Caco-2 (cell line): ENCODE results near the gene UBASH3B. TPM values are rescaled to one million over a fixed set of nuclear protein-coding genes. Genes with fewer than 3 reads are reported as not detected.

Experiments
- BruUV-seq: library from RNA; stranded (reverse); fragments of 400-500 nt; replicated peaks from 2 replicates; lab custom pipeline; 2021; lab: Mats Ljungman, UMichigan
- CTCF ChIA-PET: fragments of 300-600 bp; sonication (Branson Sonifier 250); formaldehyde crosslinking; loops from one replicate; lab custom pipeline; 2022; ENCODE audit warnings: antibody characterized with exemption; lab: Charles Lee
- POLR2A ChIA-PET: fragments of 300-600 bp; sonication (Branson Sonifier 250); formaldehyde crosslinking; loops from one replicate; lab custom pipeline; 2022; ENCODE audit warnings: antibody characterized with exemption; lab: Charles Lee
- DNase-seq, 2 experiments: peaks; one replicate each; pipeline versions ENCODE4 v3.0.0 to v3.0.0-alpha.2; 2020 to 2022
- H3K27me3 ChIP-seq: replicated peaks from 2 replicates; pipeline ENCODE4 v1.6.0; 2011; ENCODE audit warnings: low read length; ENCODE audit not compliant: control insufficient read depth, insufficient read depth
- H3K36me3 ChIP-seq: 2 replicates; pipeline ENCODE4 v1.5.1; 2011; ENCODE audit warnings: low read length; ENCODE audit not compliant: control insufficient read depth, insufficient read depth
- H3K4me1 ChIP-seq: fragments of 250-450 bp; sonication (Bioruptor Pico); 2 replicates; pipeline ENCODE4 v1.5.1; 2020; ENCODE audit warnings: mild to moderate bottlenecking
- H3K4me3 ChIP-seq: 2 replicates; pipeline ENCODE4 v1.5.1; 2011; ENCODE audit warnings: low read depth, mild to moderate bottlenecking, control low read depth, low read length
- H3K9me3 ChIP-seq: fragments of 250-450 bp; sonication (Bioruptor Pico); 2 replicates; pipeline ENCODE4 v1.5.1; 2020; ENCODE audit warnings: mild to moderate bottlenecking, moderate library complexity
- H3K27ac Mint-ChIP-seq: one replicate; pipeline ENCODE4 v1.8.0; 2022; ENCODE audit warnings: mixed read lengths; ENCODE audit not compliant: unreplicated experiment
- H3K27me3 Mint-ChIP-seq: one replicate; pipeline ENCODE4 v1.8.0; 2022; ENCODE audit warnings: mixed read lengths; ENCODE audit not compliant: insufficient read depth, unreplicated experiment
- H3K36me3 Mint-ChIP-seq: one replicate; pipeline ENCODE4 v1.8.0; 2022; ENCODE audit warnings: mild to moderate bottlenecking, mixed read lengths; ENCODE audit not compliant: insufficient read depth, unreplicated experiment
- H3K4me1 Mint-ChIP-seq: one replicate; pipeline ENCODE4 v1.8.0; 2022; ENCODE audit warnings: low read depth, mixed read lengths; ENCODE audit not compliant: unreplicated experiment
- H3K4me3 Mint-ChIP-seq: one replicate; pipeline ENCODE4 v1.8.0; 2022; ENCODE audit warnings: mild to moderate bottlenecking, moderate library complexity, mixed read lengths; ENCODE audit not compliant: unreplicated experiment
- H3K9me3 Mint-ChIP-seq: one replicate; pipeline ENCODE4 v1.8.0; 2022; ENCODE audit warnings: mixed read lengths; ENCODE audit not compliant: unreplicated experiment
- CTCF ChIP-seq, 2 experiments: fragments of 200-600 bp in 1 of 2; IDR thresholded peaks; 1 replicate in 1 of 2; 2 replicates in 1 of 2; pipeline versions ENCODE4 v1.5.1 to v1.8.0; 2011 to 2022; ENCODE audit warnings: antibody characterized with exemption in 1 of 2, control low read depth in 1 of 2, inconsistent platforms in 1 of 2, low read depth in 1 of 2, low read length in 1 of 2, mild to moderate bottlenecking in 1 of 2, moderate library complexity in 1 of 2; ENCODE audit not compliant: insufficient read depth in 1 of 2, severe bottlenecking in 1 of 2, unreplicated experiment in 1 of 2
- intact Hi-C: fragments of 100-400 bp; cut with micrococcal nuclease; formaldehyde crosslinking; loops from one replicate; pipeline ENCODE4 v1.10.0; 2022; ENCODE audit not compliant: unreplicated experiment
- total RNA-seq: library from RNA; stranded (reverse); gene quantifications from 2 replicates; pipeline ENCODE4 v1.2.3, GENCODE V29; 2022

Gene UBASH3B
- total RNA-seq, 1 experiment from 2014 or later, result 21.5 TPM

- Mint-ChIP-seq H3K27ac (no peak overlapping the region), H3K9me3 (no peaks in the 10 kb centered on the region), H3K36me3 (no peaks in the 10 kb centered on the region), H3K4me3 (no peak overlapping the region), H3K27me3 (no peaks in the 10 kb centered on the region), H3K4me1 (peaks cover 16% of the 10 kb centered on the region)
- TF ChIP-seq CTCF (IDR thresholded peaks at IDR 0.05; ENCODE audit: insufficient read depth in 1 of 2, low read depth in 1 of 2, low read length in 1 of 2, severe bottlenecking in 1 of 2, unreplicated experiment in 1 of 2), result no peak
- peaks cover 13% of the 10 kb centered on the region; the same call in 1 of the 2 replicates for H3K4me1 ChIP-seq
- POLR2A ChIA-PET, result no interaction called here
- CTCF ChIA-PET, result no interaction called here
- no peak overlapping the region for H3K4me3 ChIP-seq
- H3K27me3 ChIP-seq, result no peaks in the 10 kb centered on the region
- no peaks in the 10 kb centered on the region for H3K36me3 ChIP-seq
- intact Hi-C loops, result no loop called here
- no peak for DNase-seq
- no peaks in the 10 kb centered on the region for H3K9me3 ChIP-seq
- BruUV-seq, result no TSS peak
Measured at GRCh38 chr11:122742301-122743018, 86.9 kb downstream of the UBASH3B start.

GRCh38 chr11:122743097-122743741, 87.7 kb downstream of the UBASH3B start:
- H3K27ac Mint-ChIP-seq, result no peak overlapping the region
- H3K4me1 Mint-ChIP-seq, result peaks cover 16% of the 10 kb centered on the region

GRCh38 chr11:122743949-122744348, 88.4 kb downstream of the UBASH3B start:
- H3K4me3 ChIP-seq, result no peak overlapping the region
- Mint-ChIP-seq H3K27ac (no peak overlapping the region), H3K36me3 (no peaks in the 10 kb centered on the region), H3K27me3 (no peaks in the 10 kb centered on the region), H3K4me1 (peaks cover 16% of the 10 kb centered on the region), H3K9me3 (no peaks in the 10 kb centered on the region), H3K4me3 (no peak overlapping the region)
- BruUV-seq, result no TSS peak
- intact Hi-C loops, result no loop called here
- POLR2A ChIA-PET, result no interaction called here
- DNase-seq, result no peak
- TF ChIP-seq CTCF (IDR thresholded peaks at IDR 0.05; ENCODE audit: insufficient read depth in 1 of 2, low read depth in 1 of 2, low read length in 1 of 2, severe bottlenecking in 1 of 2, unreplicated experiment in 1 of 2), result no peak
- H3K4me1 ChIP-seq, result peaks cover 5% of the 10 kb centered on the region; the same call in 1 of the 2 replicates
- CTCF ChIA-PET, result no interaction called here
- H3K36me3 ChIP-seq, result no peaks in the 10 kb centered on the region
- no peaks in the 10 kb centered on the region for H3K9me3 ChIP-seq
- H3K27me3 ChIP-seq, result no peaks in the 10 kb centered on the region

More at GRCh38 chr11:122743097-122743741, 87.7 kb downstream of the UBASH3B start:
- Histone ChIP-seq H3K4me1 (peaks cover 7% of the 10 kb centered on the region; the same call in 1 of the 2 replicates), H3K27me3 (no peaks in the 10 kb centered on the region), H3K4me3 (no peak overlapping the region), H3K9me3 (no peaks in the 10 kb centered on the region), H3K36me3 (no peaks in the 10 kb centered on the region)
- no peak for TF ChIP-seq CTCF (IDR thresholded peaks at IDR 0.05; ENCODE audit: insufficient read depth in 1 of 2, low read depth in 1 of 2, low read length in 1 of 2, severe bottlenecking in 1 of 2, unreplicated experiment in 1 of 2)
- no peak overlapping the region for H3K4me3 Mint-ChIP-seq
- BruUV-seq, result no TSS peak
- H3K36me3 Mint-ChIP-seq, result no peaks in the 10 kb centered on the region
- no peak for DNase-seq
- H3K27me3 Mint-ChIP-seq, result no peaks in the 10 kb centered on the region
- intact Hi-C loops, result no loop called here
- POLR2A ChIA-PET, result no interaction called here
- CTCF ChIA-PET, result no interaction called here
- no peaks in the 10 kb centered on the region for H3K9me3 Mint-ChIP-seq
